GM15510 (cell line): ENCODE results near the gene SAPCD1.

ENCODE experiments used
- POLR2A ChIP-seq: IDR thresholded peaks from 3 replicates; pipeline ENCODE4 v1.6.1; 2011; ENCODE audit warnings: borderline replicate concordance; ENCODE audit not compliant: insufficient read length; ENCODE audit errors: extremely low read depth

SAPCD1 gene

GRCh38 chr6:31727034-31727716 lies 35.3 kb upstream of the SAPCD1 start:
- no peak for TF ChIP-seq POLR2A

DNA sequence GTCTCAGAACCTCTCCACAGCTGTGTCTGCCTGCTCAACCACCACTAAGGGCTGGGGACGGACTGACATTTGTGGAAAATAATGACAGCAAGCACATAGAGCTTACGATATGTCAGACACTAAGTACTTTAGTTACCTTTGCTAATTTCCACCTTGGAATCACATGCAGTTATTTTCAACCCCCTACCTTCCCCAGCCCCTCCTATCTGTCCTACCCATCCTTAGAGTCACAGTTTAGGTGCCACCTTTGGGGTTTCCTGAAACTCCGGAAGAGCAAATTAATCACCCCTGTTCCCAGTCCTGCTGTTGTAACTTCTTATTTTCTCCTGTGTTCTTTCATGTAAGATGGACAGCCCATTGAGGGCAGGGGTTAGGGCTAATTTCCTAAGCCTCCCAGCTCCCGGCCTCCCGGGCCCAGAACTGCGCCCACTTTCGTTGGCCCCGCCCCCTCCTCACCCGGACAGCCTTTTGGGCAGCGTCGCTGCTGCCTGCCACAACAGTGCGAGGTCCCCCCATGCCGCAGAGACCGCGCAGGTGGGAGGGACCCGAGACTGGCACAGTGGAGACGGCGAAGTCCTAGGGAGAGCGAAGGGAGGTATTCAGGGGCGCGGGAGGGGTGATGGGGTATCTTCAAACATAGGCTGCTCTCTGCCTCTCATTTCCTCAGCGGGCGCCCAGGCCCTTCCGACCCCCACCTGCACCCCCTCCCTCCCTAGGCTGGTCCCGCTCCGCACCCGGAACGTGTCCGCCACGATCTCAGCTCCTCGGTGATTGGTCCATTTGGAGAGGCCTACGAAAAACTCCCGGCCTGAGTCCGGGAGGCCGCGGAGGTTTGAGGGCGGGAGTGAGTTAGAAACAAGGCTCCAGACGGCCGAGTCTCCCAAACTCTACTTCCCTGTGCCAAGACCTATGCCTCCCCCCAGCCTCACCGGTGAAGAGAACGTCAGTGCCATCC lies 34.5 kb upstream of the SAPCD1 start:
- TF ChIP-seq POLR2A = no peak

DNA sequence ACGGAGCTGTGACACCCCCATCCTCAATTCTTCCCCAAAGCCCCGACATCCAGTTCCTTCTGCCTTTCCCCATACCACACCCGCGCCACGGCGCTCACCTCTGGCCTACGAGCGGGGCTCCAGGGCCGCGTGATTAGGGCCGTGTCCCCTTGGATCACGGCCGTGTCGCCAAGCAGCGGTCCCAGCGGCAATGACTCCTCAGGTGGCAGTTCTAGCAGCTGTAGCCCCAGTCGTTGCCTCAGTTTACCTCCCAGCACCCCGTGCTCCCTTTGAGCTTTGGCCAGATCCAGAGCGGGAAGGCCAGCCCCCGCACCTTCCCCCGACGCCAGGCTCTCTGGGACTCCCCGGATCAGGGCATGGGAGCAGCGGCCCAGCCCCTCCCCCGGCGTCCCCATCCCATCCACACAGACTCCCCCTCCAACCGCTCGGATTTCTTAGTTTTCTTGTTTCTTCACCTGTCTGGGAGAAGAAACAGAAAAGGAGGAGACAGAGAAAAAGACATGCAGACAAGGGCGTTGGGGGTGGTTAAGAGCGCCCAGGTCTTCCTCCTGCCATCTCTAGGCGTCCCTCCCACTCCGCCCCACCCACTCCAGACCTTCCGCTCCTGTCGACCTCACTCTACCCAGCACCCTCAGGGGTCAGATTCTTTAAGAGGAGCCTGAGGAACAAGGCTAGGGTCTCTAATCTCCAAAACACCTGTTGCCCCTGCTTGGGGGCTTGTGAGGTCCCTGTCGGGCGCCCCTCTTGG lies 33.5 kb upstream of the SAPCD1 start, which contains the start of gene DDAH2:
DDAH2 (minus strand) TSS at position 533 of the 748 bp plus-strand sequence; CDS start at position 395, 138 bp downstream.
- no peak for TF ChIP-seq POLR2A

- no peak for TF ChIP-seq POLR2A
Measured at GRCh38 chr6:31729515-31729978, 32.9 kb upstream of the SAPCD1 start.

DNA sequence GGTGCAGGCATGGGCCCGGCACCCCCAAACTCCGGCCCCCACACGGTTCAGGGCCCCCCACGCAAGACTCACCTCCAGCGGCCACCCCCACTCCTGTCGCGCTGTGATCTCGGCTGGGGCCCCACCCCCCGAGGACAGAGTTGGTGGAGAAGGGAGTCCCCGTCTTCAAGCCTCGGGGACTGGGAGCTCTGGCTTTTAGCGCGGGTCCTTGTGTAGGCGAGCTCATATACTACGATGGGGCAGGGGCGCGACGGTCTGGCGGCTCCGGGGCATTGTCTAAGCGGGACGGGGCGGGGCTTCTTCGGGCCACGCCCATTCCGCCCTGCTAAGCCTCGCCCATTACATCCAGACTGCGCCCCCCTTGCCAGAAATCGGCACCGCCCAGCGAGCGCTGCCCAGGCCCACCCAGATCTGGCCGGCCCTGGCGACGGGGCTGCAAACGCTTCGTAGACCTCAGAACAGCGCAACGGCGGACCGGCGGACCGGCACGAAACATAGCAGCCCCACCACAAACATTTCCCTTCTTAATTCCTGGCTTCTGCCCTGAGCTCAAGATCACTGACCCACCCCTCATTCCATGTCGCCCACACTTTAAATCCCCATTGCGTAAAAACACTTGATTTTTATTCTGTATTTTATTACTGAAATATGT lies 32.4 kb upstream of the SAPCD1 start:
- TF ChIP-seq POLR2A = peak; percentile 47

DNA sequence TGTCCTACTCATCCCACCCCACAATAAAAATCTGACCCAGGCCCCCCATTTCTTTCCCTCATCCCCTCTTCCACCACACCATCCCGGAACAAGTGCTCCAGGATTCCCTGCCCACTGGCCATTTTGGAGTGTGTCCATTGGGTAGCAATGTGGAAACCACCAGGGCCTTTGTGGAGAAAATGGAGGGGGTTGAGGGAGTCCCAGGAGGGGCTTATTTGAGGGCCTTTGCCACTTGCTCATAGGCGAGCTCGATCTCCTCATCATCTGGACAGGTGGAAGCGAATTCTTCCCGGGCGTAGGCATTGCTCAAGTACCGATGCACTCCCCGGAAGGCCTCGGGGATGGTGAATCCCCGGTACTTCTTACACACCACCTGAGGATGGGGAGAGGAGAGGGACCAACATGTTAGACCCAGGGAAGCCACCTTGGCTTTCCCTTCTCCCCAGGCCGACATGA lies 31.8 kb upstream of the SAPCD1 start:
- TF ChIP-seq POLR2A = no peak

- no peak for TF ChIP-seq POLR2A
Measured at GRCh38 chr6:31732029-31732428, 30.4 kb upstream of the SAPCD1 start.

DNA sequence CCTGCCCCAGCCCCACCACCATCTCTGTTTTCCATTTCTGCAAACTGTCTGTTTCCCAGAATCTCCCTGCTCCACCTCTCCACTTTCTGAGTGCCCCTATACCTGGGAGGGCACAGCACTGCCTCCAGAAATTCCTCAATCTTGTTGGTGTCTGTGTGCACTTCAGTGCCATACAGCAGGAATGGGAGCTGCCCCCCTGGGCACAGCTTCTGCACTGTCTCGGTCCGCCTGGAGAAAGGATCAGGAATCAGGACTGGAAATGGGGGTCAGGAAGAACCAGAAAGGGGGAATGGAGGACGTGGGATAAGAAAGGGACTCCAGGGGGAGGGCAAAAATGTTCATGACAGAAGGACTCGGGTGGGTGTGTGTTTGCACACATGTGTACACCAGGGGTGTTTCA lies 28.7 kb upstream of the SAPCD1 start:
- TF ChIP-seq POLR2A = no peak

GRCh38 chr6:31734247-31734820 lies 28.1 kb upstream of the SAPCD1 start:
- TF ChIP-seq POLR2A = no peak

GRCh38 chr6:31734821-31735406 lies 27.5 kb upstream of the SAPCD1 start:
- TF ChIP-seq POLR2A = peak; percentile 36

GRCh38 chr6:31736021-31736767 lies 26.3 kb upstream of the SAPCD1 start, which contains the start of gene CLIC1:
CLIC1 (minus strand) TSS chr6:31736530; CDS start chr6:31736300, 230 bp downstream.
- TF ChIP-seq POLR2A = peak; percentile 88

- no peak for TF ChIP-seq POLR2A
Measured at GRCh38 chr6:31736768-31737314, 25.6 kb upstream of the SAPCD1 start.

DNA sequence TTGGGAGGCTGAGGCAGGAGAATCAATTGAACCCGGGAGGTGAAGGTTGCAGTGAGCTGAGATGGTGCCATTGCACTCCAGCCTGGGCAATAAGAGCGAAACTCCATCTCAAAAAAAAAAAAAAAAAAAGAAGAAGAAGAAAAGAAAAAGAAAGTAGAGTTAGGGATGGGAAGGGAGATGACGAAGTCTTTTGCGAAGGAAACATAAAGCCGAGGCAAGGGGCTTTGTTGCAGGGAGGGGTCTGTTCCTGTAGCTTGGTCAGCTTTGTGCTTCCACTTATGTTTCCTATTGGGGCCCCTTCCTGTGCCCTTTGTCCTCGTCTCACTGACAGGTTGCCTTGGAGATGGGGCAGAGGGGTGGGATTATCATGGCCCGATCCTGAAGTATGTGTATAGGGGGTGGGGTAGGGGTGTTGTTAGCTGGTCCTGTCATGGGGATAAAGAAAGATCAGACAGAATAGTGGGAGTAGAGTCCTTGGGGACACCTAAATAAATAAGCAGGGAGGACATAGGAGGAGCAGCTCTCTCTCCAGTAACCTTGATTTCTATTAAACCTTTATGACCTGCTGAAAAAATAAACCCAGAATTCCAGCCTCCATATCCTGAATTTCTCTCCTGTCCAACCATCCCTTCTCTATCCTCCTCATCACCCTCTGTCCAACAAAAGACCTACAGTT lies 25.0 kb upstream of the SAPCD1 start:
- TF ChIP-seq POLR2A = no peak
